NCI-H510A (cell line): ENCODE results near the gene RAI2.

Experiments used
- DNase-seq: peaks from one replicate; lab custom pipeline; 2025; lab: John Stamatoyannopoulos, UW

RAI2 gene

DNA sequence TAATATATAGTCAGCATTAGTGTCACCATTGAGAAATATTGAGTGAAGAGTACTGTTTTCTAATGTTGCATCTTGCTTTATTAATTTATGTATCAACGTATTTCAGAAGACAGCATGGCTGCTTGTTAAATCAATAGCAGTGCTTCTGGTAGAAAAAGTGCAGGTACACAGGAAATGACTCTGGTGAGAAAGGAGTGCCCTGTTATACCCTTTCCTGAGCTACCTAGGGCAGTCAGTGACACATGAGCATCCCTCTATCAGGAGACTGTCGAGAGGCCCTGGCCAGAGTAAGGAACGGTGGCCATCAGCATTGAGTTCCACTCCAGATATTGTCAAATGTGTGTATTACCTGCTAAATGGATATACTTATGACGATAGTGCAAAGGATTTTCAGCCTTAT lies 81.7 kb downstream of the RAI2 start:
- DNase-seq = no peak

DNA sequence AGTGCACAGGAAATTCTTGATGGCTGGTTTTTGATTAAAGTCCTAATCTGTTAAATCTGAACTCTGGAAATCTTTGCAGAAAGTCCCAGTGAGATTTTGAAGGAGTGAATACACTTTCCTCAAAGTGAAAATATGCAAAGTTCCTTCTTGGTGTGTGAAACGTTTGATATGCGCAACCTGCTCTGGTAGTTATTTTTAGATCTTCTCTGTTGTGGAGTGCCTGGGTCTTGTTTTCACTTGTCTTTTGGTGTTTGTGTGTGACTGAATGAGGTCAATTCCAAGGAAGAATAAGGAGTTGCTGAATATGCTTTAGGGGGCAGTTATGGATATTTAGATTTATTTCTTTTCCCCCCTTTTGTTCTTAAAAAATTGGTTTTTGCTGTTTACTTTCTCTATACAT lies 82.1 kb downstream of the RAI2 start:
- no peak for DNase-seq

DNA sequence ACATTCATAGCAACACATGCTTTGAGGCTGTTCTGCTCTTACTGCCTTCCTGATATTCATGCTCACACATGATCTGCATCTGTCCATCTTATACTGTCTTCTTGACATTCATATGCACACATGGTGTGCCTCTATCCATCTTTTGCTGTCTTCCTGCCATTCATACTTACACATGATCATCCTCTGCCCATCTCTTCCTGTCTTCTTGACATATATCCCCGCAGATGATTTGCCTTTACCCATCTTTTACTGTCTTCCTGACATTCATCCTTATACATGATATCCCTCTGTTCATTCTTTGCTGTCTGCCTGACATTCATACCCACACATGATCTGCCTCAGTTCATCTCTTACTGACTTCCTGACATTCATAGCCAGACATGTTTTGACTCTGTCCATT lies 87.0 kb downstream of the RAI2 start:
- DNase-seq = no peak

DNA sequence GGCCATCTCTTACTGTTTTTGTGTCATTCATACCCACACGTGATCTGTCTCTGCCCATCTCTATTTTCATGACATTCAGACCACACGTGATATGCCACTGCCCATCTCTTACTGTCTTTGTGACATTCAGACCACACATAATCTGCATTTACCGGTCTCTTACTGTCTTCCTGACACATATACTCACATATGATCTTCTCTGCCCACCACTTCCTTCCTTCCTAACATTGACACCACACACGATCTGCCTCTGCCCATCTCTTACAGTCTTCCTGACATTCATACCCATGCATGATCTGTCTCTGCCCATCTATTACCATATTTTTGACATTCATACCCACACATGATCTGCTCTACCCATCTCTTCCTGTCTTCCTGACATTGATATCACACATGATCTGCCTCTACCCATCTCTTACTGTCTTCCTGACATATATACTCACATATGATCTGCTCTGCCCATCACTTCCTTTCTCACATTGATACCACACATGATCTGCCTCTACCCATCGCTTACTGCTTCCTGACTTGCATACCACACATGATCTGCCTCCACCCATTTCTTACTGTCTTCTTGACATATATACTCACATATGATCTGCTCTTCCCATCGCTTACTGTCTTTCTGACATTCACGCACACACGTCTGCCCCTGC lies 87.7 kb downstream of the RAI2 start:
- DNase-seq = no peak

DNA sequence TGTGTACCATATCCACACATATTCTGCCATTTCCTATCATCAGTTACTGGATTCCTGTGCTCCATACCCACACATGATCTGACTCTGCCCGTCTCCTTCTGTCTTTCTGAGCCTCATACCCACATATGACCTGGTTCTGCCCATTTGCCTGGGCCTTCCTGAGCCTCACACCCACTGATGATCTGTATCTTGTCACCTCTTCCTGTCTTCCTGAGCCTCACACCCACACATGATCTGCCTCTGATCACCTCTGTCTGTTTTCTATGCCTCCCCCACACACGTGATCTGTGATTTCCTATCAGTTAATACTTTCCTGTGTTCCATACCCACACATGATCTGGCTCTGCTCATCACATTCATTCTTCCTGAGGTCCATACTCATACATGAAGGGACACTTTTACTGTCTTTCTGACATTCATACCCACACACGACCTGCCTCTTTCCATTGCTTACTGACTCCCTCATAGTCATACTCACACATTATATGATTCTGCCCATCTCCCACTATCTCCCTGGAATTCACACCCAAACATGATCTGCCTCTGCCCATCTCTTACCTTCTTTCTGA lies 91.3 kb downstream of the RAI2 start:
- DNase-seq = no peak

DNA sequence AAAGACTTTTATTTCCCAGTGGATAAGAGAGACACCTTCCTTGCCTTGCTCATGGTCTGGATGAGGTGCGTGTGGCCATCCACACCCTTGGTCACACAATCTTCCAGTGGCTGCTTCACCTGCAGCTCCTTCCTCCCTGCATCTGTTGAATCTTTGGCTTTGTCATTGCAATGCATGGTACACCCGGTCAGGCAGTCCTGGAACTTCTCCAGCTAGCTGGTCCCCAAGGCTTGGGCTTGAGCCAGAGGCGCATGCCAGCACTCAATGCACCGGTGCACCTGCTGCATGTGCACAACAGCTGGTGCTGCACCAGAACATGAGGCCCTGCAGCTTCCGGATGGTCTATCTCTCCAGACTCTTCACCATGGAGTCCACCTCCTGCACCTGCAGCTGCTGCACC lies 92.1 kb downstream of the RAI2 start:
- DNase-seq = no peak

DNA sequence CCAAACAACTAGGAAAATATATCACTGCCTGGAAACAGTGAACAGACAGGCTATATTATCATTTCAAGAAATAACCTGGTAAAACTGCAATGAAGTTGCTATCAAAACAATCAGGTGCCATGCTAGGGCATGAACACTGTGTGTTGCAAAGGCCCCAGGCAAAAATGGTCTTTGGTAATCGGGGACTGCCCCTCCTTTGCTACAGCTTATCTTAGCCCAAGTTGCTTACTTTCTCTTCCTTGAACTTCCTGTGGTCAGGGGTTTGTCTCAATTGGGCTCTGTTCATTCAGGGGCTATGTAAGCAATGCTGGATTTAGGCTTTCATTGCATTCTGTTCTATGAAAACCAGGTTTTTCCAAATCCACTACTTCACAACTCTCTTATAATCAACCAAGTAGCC lies 93.4 kb downstream of the RAI2 start:
- DNase-seq = no peak

DNA sequence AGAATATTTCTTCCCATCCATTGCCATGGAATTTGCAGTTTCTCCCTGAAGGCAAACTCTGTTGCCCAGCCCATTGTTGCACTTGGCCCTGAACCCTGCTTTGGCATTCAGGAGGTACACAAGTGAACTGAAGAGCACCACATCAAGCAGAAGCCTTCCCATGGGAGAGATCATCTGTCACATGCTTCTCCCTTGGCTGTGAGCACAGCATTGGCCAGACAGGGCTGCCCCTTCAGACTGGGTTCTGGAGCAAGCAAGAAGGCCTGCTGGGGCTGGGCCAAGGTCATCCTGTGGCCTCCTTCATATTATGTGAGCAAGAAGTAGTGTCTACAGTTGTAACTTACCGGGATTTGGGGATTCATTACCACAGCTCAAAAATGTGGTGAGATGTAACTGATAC lies 101.1 kb downstream of the RAI2 start:
- no peak for DNase-seq

DNA sequence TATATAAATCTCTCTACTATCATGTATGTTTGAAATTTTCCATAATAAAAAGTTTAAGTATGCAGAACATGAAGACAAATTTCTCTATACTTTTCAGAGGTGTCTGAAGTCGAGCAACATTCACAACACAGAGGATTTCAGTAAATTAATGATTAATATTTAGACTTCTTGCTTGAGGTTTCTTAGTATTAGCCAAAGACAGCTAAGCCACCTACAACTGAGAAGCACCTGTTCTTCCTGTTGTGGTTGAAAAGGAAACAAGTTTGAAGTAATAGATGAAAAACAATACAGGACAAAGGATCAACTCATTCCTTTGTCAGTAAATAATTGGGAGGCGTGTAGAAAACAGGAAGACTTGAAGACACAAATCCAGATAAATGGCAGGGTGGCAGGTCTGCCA lies 102.7 kb downstream of the RAI2 start:
- DNase-seq = no peak

DNA sequence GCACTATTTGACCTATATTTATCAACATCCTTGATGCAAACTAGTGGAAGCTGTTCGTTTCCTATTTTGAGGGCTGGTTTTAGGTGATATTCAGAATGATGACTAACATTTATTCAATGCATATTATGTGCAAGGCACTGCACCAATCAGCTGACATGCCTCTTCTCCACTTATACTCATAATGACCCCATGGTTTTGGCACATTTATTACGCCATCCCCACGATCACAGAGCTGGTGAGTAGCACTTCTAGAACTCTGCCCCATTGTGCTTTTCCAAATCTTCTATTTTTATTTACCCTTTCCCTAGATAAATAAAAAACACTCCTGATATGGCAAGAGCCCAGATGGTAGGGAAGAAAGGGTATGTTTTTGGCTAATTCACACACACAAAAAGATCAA lies 110.7 kb downstream of the RAI2 start:
- no peak for DNase-seq
